Transverse colon (tissue), 4 donors: Measurements from ENCODE around the gene SOX5. TPM values are rescaled to one million over a fixed set of nuclear protein-coding genes. Genes with fewer than 3 reads are reported as not detected.

Experiments
- DNase-seq: peaks from one replicate; pipeline ENCODE4 v3.0.0-alpha.2; 2019
- H3K27ac ChIP-seq, 4 donors: fragments of 200-600 bp; sonication (generic); 2 replicates each; pipeline ENCODE4 v1.5.1; 2016 to 2018; ENCODE audit warnings: inconsistent platforms in 4 of 4
- H3K27me3 ChIP-seq: fragments of 200-600 bp; sonication (generic); 2 replicates; pipeline ENCODE4 v1.5.1; 2017; ENCODE audit warnings: inconsistent platforms
- H3K36me3 ChIP-seq, 4 donors: fragments of 200-600 bp; sonication (generic); 2 replicates each; pipeline ENCODE4 v1.5.1; 2017 to 2019; ENCODE audit warnings: inconsistent platforms in 4 of 4
- H3K4me1 ChIP-seq, 4 donors: fragments of 200-600 bp; sonication (generic); 2 replicates each; pipeline ENCODE4 v1.5.1; 2017 to 2020; ENCODE audit warnings: inconsistent platforms in 4 of 4
- H3K4me3 ChIP-seq, 4 donors: fragments of 200-600 bp; sonication (generic); 1 replicate in 1 of 4; 2 replicates in 3 of 4; pipeline versions ENCODE4 v1.5.1 to v1.6.1; 2017 to 2019; ENCODE audit warnings: inconsistent platforms in 4 of 4
- H3K9me3 ChIP-seq, 2 donors: fragments of 200-600 bp; sonication (generic); 2 replicates each; pipeline ENCODE4 v1.5.1; 2017 to 2019; ENCODE audit warnings: inconsistent platforms in 2 of 2
- CTCF ChIP-seq, 5 experiments: fragments of 200-600 bp in 3 of 5; fragments of 450-650 bp in 2 of 5; sonication (generic) in 3 of 5; IDR thresholded peaks; 1 replicate in 2 of 5; 2 replicates in 3 of 5; pipeline ENCODE4 v1.5.1; 2016 to 2017; ENCODE audit warnings: antibody characterized with exemption in 5 of 5, inconsistent platforms in 3 of 5, mild to moderate bottlenecking in 2 of 5, moderate library complexity in 1 of 5
- EP300 ChIP-seq: sonication (generic); formaldehyde crosslinking; IDR thresholded peaks from one replicate; pipeline ENCODE4 v1.6.1; 2017; ENCODE audit warnings: antibody characterized with exemption, low read depth
- POLR2A ChIP-seq: fragments of 450-650 bp; IDR thresholded peaks from one replicate; pipeline ENCODE4 v1.6.1; 2016; ENCODE audit warnings: antibody characterized with exemption, mild to moderate bottlenecking, moderate library complexity
- POLR2AphosphoS5 ChIP-seq, 3 donors: sonication (generic); formaldehyde crosslinking; IDR thresholded peaks; one replicate each; pipeline ENCODE4 v1.6.1; 2016; ENCODE audit warnings: antibody characterized with exemption in 3 of 3
- WGBS, 2 donors: methylation state at CpG; one replicate each; pipeline ENCODE4 v1.1.5; 2018; ENCODE audit warnings: low coverage in 1 of 2; 5-methylcytosine and 5-hydroxymethylcytosine counted together
- in situ Hi-C, 4 donors: fragments of 200-750 bp; cut with MboI; loops; one replicate each; pipeline versions ENCODE4 v1.15.0 to v1.15.1; 2017; ENCODE audit warnings: low sequenced_read_pairs in 3 of 4, low pct_ligation_motif_present in 1 of 4, low pct_unique_long_range_greater_than_20kb in 1 of 4
- intact Hi-C: fragments of 100-400 bp; cut with DNase I; formaldehyde crosslinking; loops from one replicate; pipeline ENCODE4 v1.15.1; 2023; ENCODE audit warnings: low total_unique reads
- total RNA-seq, 4 donors: library from RNA; depleted of rRNA; stranded (reverse); fragments of >200 nt; gene quantifications; one replicate each; pipeline ENCODE4 v1.1.0, GENCODE V29; 2016

The SOX5 gene
- total RNA-seq, 4 donors from 2014 or later, result 1.00 to 9.8 (median 3.2) TPM

DNA sequence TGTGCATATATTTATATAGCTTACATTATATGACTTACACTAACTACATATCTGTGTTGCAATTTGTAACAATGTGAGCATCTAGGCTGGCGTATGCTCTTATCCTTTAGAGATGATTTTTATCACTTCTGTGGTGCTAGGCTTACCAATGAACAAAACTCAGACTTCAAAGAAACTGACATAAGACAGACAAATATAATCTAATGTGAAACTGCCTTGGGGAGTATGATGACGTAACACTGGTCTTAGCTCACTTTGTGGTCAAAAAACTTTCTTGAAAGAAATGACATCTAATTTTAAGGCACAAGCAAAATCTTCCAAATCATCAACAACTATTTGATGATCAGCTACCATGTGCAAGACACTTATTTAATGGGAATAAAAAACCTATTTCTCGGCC lies 50.0 kb downstream of the SOX5 start:
- Histone ChIP-seq H3K9me3 (no peaks in the 10 kb centered on the region), H3K36me3 (no peaks in the 10 kb centered on the region), H3K4me3 (no peak overlapping the region), H3K4me1 (no peaks in the 10 kb centered on the region), H3K27ac (no peak overlapping the region), H3K27me3 (no peaks in the 10 kb centered on the region)
- intact Hi-C loops (loop anchor here (5.0 kb wide), 1 partner anchor 1028 kb away; no protein-coding TSS in a partner anchor), in situ Hi-C loops (no loop called here)
- 70 to 92% methylated on average over 3 of the region's 3 CpGs for WGBS, 2 donors
- TF ChIP-seq POLR2AphosphoS5 (IDR thresholded peaks at IDR 0.05) (no peak), POLR2A (no peak), CTCF (IDR thresholded peaks at IDR 0.05) (no peak), EP300 (no peak)
- DNase-seq, result no peak

DNA sequence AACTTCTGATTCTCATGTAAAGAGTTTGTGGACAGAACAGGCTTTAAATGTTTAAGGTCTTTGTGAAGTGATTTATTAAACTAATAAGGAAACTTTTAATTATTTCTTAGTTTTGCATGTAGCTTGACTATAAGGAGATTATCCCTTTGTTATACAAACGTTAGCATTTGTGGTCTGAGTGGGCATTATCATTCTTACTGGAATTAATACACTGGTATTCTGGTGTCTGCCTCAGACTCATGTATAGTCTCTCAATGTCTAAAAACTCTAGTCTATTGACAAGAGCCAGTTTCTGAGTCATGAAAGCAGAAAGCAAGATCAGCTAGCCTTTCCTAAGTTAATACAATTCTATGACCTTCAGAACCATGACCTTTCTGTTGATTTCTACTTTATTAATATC lies 51.3 kb downstream of the SOX5 start:
- Histone ChIP-seq H3K27me3 (no peaks in the 10 kb centered on the region), H3K9me3 (no peaks in the 10 kb centered on the region), H3K4me1 (no peaks in the 10 kb centered on the region), H3K36me3 (no peaks in the 10 kb centered on the region), H3K27ac (no peak overlapping the region), H3K4me3 (no peak overlapping the region)
- no peak for TF ChIP-seq POLR2AphosphoS5 (IDR thresholded peaks at IDR 0.05)
- TF ChIP-seq EP300, result no peak
- no peak for TF ChIP-seq CTCF (IDR thresholded peaks at IDR 0.05)
- no peak for TF ChIP-seq POLR2A
- WGBS, 2 donors, result 62 to 67% methylated on average over 1 of the region's 1 CpG
- in situ Hi-C loops, result no loop called here
- DNase-seq, result no peak
- intact Hi-C loops, result loop anchor here (5.0 kb wide), 1 partner anchor 1029 kb away; no protein-coding TSS in a partner anchor

DNA sequence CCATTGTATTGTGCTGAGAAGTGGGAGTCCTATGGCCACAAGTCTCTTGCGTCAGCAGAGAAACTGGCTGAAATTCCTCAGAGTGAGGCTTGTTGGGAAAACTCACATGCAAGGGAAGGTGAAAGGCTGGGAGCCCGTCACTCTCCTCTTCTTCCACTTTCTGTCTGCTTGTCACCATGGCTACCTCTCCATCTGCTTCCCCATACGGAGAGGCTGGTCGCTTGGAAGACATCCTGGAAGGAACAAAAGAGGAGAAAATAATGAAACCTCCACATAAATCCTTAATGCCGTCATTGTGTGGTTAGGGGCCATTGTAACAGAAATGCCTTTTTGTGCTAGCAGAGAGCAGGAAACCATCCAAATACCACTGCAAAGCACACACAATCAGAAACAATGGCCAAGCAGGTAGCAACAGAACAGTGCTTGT lies 53.7 kb downstream of the SOX5 start:
- no peak for DNase-seq
- no peaks in the 10 kb centered on the region for H3K36me3 ChIP-seq
- no peaks in the 10 kb centered on the region for H3K27me3 ChIP-seq
- 73 to 87% methylated on average over 5 of the region's 5 CpGs for WGBS, 2 donors
- TF ChIP-seq POLR2AphosphoS5 (IDR thresholded peaks at IDR 0.05) (no peak), POLR2A (no peak), CTCF (IDR thresholded peaks at IDR 0.05) (no peak), EP300 (no peak)
- in situ Hi-C loops (no loop called here), intact Hi-C loops (loop anchor here (5.0 kb wide), 1 partner anchor 1031 kb away; no protein-coding TSS in a partner anchor)
- no peaks in the 10 kb centered on the region for H3K9me3 ChIP-seq
- H3K4me3 ChIP-seq, result no peak overlapping the region
- H3K27ac ChIP-seq, result no peak overlapping the region
- no peaks in the 10 kb centered on the region for H3K4me1 ChIP-seq

- WGBS, 2 donors, result 91 to 100% methylated on average over 1 of the region's 1 CpG
- no peaks in the 10 kb centered on the region for H3K4me1 ChIP-seq
- intact Hi-C loops (no loop called here), in situ Hi-C loops (no loop called here)
- no peak for TF ChIP-seq POLR2AphosphoS5 (IDR thresholded peaks at IDR 0.05)
- TF ChIP-seq POLR2A, result no peak
- TF ChIP-seq EP300, result no peak
- no peak for TF ChIP-seq CTCF (IDR thresholded peaks at IDR 0.05)
- H3K36me3 ChIP-seq, result no peaks in the 10 kb centered on the region
- no peaks in the 10 kb centered on the region for H3K27me3 ChIP-seq
- H3K9me3 ChIP-seq, result no peaks in the 10 kb centered on the region
- no peak overlapping the region for H3K27ac ChIP-seq
- no peak overlapping the region for H3K4me3 ChIP-seq
- no peak for DNase-seq
Measured at GRCh38 chr12:23893611-23894010, 55.9 kb downstream of the SOX5 start.
